SK-N-SH (cell line): ENCODE results near the gene SLC25A38. TPM values are rescaled to one million over a fixed set of nuclear protein-coding genes. Genes with fewer than 3 reads are reported as not detected.

Experiments
- CTCF ChIA-PET: fragments of 300-600, 350-600 bp; formaldehyde crosslinking; extraction: SDS; loops from one replicate; lab custom pipeline; 2021; lab: Yijun Ruan, JAX
- POLR2A ChIA-PET: fragments of 350-600 bp; sonication (Branson Sonifier 250); formaldehyde crosslinking; extraction: SDS; loops from one replicate; lab custom pipeline; 2020; ENCODE audit warnings: antibody characterized with exemption, inconsistent platforms; lab: Yijun Ruan, JAX
- DNase-seq: peaks from one replicate; pipeline ENCODE4 v3.0.0; 2012
- H2AFZ ChIP-seq: fragments of 200-600 bp; sonication (generic); 2 replicates; pipeline ENCODE4 v1.8.1; 2016; ENCODE audit warnings: antibody characterized with exemption, mild to moderate bottlenecking, low read depth
- H3F3A ChIP-seq: fragments of 200-600 bp; sonication (generic); replicated peaks from 2 replicates; pipeline ENCODE3; 2016; ENCODE audit warnings: antibody characterized with exemption, mild to moderate bottlenecking; ENCODE audit not compliant: insufficient read depth
- H3K27ac ChIP-seq, 2 experiments: fragments of 200-500 bp in 1 of 2; fragments of 200-600 bp in 1 of 2; sonication (Bioruptor generic) in 1 of 2; sonication (generic), shearing (Covaris generic) in 1 of 2; 2 replicates each; pipeline versions ENCODE4 v1.5.1 to v1.6.1; 2014 to 2016; ENCODE audit warnings: low read depth in 2 of 2, inconsistent platforms in 1 of 2, low read length in 1 of 2, mild to moderate bottlenecking in 1 of 2, mixed read lengths in 1 of 2
- H3K27me3 ChIP-seq: fragments of 200-600 bp; sonication (generic), shearing (Covaris generic); 2 replicates; pipeline ENCODE4 v1.6.1; 2016; ENCODE audit warnings: mixed run types; ENCODE audit not compliant: insufficient read depth
- H3K36me3 ChIP-seq, 2 experiments: fragments of 200-500 bp in 1 of 2; fragments of 200-600 bp in 1 of 2; sonication (Bioruptor generic) in 1 of 2; sonication (generic) in 1 of 2; replicated peaks in 1 of 2; 2 replicates each; pipeline versions ENCODE3 to v1.5.1; 2014 to 2016; ENCODE audit warnings: low read length in 1 of 2, mild to moderate bottlenecking in 1 of 2; ENCODE audit not compliant: insufficient read depth in 2 of 2, control insufficient read depth in 1 of 2
- H3K4me1 ChIP-seq, 2 experiments: fragments of 200-500 bp in 1 of 2; fragments of 200-600 bp in 1 of 2; sonication (Bioruptor generic) in 1 of 2; sonication (generic), shearing (Covaris generic) in 1 of 2; 2 replicates each; pipeline versions ENCODE4 v1.5.1 to v1.6.1; 2014 to 2016; ENCODE audit warnings: low read depth in 1 of 2, low read length in 1 of 2, mixed run types in 1 of 2; ENCODE audit not compliant: insufficient read depth in 2 of 2, control insufficient read depth in 1 of 2
- H3K4me2 ChIP-seq: fragments of 200-600 bp; sonication (generic), shearing (Covaris generic); 2 replicates; pipeline ENCODE4 v1.6.1; 2017; ENCODE audit warnings: mixed run types
- H3K4me3 ChIP-seq, 2 experiments: fragments of 200-500 bp in 1 of 2; fragments of 200-600 bp in 1 of 2; sonication (Bioruptor generic) in 1 of 2; sonication (generic), shearing (Covaris generic) in 1 of 2; 2 replicates each; pipeline versions ENCODE4 v1.5.1 to v1.8.1; 2014 to 2016; ENCODE audit warnings: low read depth in 2 of 2, inconsistent platforms in 1 of 2, low read length in 1 of 2, mild to moderate bottlenecking in 1 of 2, mixed read lengths in 1 of 2, moderate library complexity in 1 of 2
- H3K79me2 ChIP-seq: fragments of 200-600 bp; sonication (generic); 2 replicates; pipeline ENCODE4 v1.8.1; 2017; ENCODE audit warnings: mild to moderate bottlenecking; ENCODE audit not compliant: insufficient read depth
- H3K9ac ChIP-seq: fragments of 200-600 bp; sonication (generic); 2 replicates; pipeline ENCODE4 v1.6.1; 2017; ENCODE audit warnings: mixed run types
- H3K9me2 ChIP-seq: fragments of 200-600 bp; sonication (generic); 2 replicates; pipeline ENCODE4 v1.6.1; 2017; ENCODE audit warnings: mixed run types
- H3K9me3 ChIP-seq: fragments of 200-600 bp; sonication (generic); 2 replicates; pipeline ENCODE4 v1.6.1; 2017; ENCODE audit warnings: mixed run types, mild to moderate bottlenecking, moderate library complexity
- H4K20me1 ChIP-seq: fragments of 200-600 bp; sonication (generic); 2 replicates; pipeline ENCODE4 v1.6.1; 2017; ENCODE audit warnings: mild to moderate bottlenecking, mixed run types; ENCODE audit not compliant: insufficient read depth
- CHD2 ChIP-seq: fragments of 150-350 bp; IDR thresholded peaks from 2 replicates; pipeline ENCODE4 v1.6.1; 2018; ENCODE audit warnings: low read length; ENCODE audit not compliant: partially characterized antibody
- FOXJ3 ChIP-seq: sonication (generic); formaldehyde crosslinking; IDR thresholded peaks from 2 replicates; pipeline ENCODE4 v1.5.1; 2020; ENCODE audit warnings: mild to moderate bottlenecking, missing genetic modification reagents
- GATA2 ChIP-seq: sonication (generic); formaldehyde crosslinking; IDR thresholded peaks from 2 replicates; pipeline ENCODE4 v1.5.0; 2020; ENCODE audit warnings: mild to moderate bottlenecking, missing genetic modification reagents
- MXI1 ChIP-seq: IDR thresholded peaks from 2 replicates; pipeline ENCODE4 v1.6.1; 2012; ENCODE audit warnings: mild to moderate bottlenecking, low read depth, low read length, improper control_type of control experiment
- NFIC ChIP-seq: IDR thresholded peaks from 2 replicates; pipeline ENCODE4 v1.4.0; 2012; ENCODE audit warnings: borderline replicate concordance
- RAD21 ChIP-seq: IDR thresholded peaks from 2 replicates; pipeline ENCODE4 v1.6.1; 2012; ENCODE audit warnings: mild to moderate bottlenecking, low read length
- SIN3A ChIP-seq: IDR thresholded peaks from 2 replicates; pipeline ENCODE4 v1.6.1; 2012; ENCODE audit warnings: low read depth, mild to moderate bottlenecking, low read length, moderate library complexity, borderline replicate concordance
- TCF12 ChIP-seq: IDR thresholded peaks from 2 replicates; pipeline ENCODE4 v1.4.0; 2012
- TEAD4 ChIP-seq: IDR thresholded peaks from 2 replicates; pipeline ENCODE4 v1.4.0; 2012; ENCODE audit warnings: mild to moderate bottlenecking, borderline replicate concordance; ENCODE audit not compliant: insufficient read depth
- WGBS: methylation state at CpG from one replicate; pipeline ENCODE4 v1.1.6; 2017; ENCODE audit warnings: low lambda C conversion rate; 5-methylcytosine and 5-hydroxymethylcytosine counted together
- polyA plus RNA-seq, 3 experiments: library from polyadenylated mRNA; depleted of rRNA; stranded (reverse); fragments of >200 nt; gene quantifications; 2 replicates each; pipeline ENCODE4 v1.2.3, GENCODE V29; 2012
- TF ChIP-seq, protein P1 (sequence below): IDR thresholded peaks from 2 replicates; pipeline ENCODE4 v1.6.1; 2012; ENCODE audit warnings: mild to moderate bottlenecking, low read depth, low read length, moderate library complexity
- TF ChIP-seq, protein P2 (sequence below): fragments of 200-600 bp; sonication (generic); IDR thresholded peaks from 2 replicates; pipeline ENCODE4 v1.6.1; 2017; ENCODE audit warnings: antibody characterized with exemption, mild to moderate bottlenecking, moderate library complexity
- TF ChIP-seq, protein P3 (sequence below): fragments of 150-350 bp; IDR thresholded peaks from 2 replicates; pipeline ENCODE4 v1.6.1; 2017; ENCODE audit warnings: antibody characterized with exemption, low read length, low read depth, borderline replicate concordance

SLC25A38 gene
- polyA plus RNA-seq, 1 of the 3 experiments (the other 2 are of a cell fraction) = 34.9 TPM

DNA sequence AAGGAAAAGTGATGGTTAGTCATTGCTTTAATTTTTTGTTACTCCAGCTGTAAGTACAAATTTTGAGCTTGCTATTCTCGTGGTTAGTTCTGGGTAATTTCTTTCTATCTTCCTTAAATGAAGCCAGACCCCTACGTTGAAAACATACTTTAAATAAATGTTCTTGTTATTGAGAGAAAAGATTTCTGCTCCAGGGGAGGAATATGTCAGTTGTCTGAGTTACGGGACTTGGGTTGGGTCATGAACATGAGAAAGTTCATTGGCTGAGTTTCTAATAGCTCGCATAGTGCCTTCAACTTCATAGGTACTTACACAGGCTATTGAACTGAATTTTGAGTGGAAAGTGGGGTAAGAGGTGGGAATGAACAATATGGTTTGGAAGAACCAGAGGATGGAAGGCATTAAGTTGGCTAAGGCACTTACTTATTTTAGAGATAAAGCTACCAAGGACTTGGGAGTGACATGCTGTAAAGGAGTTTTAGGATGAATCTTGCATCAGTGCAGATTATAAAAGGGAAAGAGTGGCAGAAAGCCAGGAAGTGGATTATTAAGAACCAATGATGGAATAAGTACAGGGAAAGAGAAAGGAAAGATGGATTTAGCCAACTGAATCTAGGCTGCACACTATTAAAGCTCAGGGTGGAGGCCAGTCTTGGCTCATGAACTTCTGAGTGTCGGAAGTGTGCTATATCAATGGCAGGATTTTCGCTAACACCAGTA lies 24.8 kb downstream of the SLC25A38 start:
- Histone ChIP-seq H3K9me3 (no peaks in the 10 kb centered on the region), H3K4me3 (peak overlapping the region; percentile 73 to 88), H3K27ac (peak overlapping the region in 1 of 2 experiments; percentile 35; a peak in 2 of 4 replicates), H4K20me1 (peaks cover 51% of the 10 kb centered on the region), H3K9ac (peak overlapping the region; percentile 89), H3K36me3 (peaks cover 50 to 55% of the 10 kb centered on the region in 2 experiments), H3K27me3 (no peaks in the 10 kb centered on the region), H3F3A (peaks cover 62% of the 10 kb centered on the region), H3K79me2 (peaks cover 50% of the 10 kb centered on the region), H2AFZ (no peak overlapping the region), H3K4me2 (peak overlapping the region; percentile 76), H3K4me1 (peaks cover 9 to 25% of the 10 kb centered on the region in 2 experiments), H3K9me2 (no peaks in the 10 kb centered on the region)
- TF ChIP-seq TCF12 (no peak), TEAD4 (no peak), RAD21 (no peak), MXI1 (no peak), NFIC (no peak), GATA2 (CRISPR knock-in tag) (no peak), FOXJ3 (CRISPR knock-in tag) (no peak), CHD2 (no peak), SIN3A (no peak)
- TF ChIP-seq, protein P1, sequence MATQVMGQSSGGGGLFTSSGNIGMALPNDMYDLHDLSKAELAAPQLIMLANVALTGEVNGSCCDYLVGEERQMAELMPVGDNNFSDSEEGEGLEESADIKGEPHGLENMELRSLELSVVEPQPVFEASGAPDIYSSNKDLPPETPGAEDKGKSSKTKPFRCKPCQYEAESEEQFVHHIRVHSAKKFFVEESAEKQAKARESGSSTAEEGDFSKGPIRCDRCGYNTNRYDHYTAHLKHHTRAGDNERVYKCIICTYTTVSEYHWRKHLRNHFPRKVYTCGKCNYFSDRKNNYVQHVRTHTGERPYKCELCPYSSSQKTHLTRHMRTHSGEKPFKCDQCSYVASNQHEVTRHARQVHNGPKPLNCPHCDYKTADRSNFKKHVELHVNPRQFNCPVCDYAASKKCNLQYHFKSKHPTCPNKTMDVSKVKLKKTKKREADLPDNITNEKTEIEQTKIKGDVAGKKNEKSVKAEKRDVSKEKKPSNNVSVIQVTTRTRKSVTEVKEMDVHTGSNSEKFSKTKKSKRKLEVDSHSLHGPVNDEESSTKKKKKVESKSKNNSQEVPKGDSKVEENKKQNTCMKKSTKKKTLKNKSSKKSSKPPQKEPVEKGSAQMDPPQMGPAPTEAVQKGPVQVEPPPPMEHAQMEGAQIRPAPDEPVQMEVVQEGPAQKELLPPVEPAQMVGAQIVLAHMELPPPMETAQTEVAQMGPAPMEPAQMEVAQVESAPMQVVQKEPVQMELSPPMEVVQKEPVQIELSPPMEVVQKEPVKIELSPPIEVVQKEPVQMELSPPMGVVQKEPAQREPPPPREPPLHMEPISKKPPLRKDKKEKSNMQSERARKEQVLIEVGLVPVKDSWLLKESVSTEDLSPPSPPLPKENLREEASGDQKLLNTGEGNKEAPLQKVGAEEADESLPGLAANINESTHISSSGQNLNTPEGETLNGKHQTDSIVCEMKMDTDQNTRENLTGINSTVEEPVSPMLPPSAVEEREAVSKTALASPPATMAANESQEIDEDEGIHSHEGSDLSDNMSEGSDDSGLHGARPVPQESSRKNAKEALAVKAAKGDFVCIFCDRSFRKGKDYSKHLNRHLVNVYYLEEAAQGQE = no peak
- TF ChIP-seq, protein P2, sequence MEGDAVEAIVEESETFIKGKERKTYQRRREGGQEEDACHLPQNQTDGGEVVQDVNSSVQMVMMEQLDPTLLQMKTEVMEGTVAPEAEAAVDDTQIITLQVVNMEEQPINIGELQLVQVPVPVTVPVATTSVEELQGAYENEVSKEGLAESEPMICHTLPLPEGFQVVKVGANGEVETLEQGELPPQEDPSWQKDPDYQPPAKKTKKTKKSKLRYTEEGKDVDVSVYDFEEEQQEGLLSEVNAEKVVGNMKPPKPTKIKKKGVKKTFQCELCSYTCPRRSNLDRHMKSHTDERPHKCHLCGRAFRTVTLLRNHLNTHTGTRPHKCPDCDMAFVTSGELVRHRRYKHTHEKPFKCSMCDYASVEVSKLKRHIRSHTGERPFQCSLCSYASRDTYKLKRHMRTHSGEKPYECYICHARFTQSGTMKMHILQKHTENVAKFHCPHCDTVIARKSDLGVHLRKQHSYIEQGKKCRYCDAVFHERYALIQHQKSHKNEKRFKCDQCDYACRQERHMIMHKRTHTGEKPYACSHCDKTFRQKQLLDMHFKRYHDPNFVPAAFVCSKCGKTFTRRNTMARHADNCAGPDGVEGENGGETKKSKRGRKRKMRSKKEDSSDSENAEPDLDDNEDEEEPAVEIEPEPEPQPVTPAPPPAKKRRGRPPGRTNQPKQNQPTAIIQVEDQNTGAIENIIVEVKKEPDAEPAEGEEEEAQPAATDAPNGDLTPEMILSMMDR = no peak
- TF ChIP-seq, protein P3, sequence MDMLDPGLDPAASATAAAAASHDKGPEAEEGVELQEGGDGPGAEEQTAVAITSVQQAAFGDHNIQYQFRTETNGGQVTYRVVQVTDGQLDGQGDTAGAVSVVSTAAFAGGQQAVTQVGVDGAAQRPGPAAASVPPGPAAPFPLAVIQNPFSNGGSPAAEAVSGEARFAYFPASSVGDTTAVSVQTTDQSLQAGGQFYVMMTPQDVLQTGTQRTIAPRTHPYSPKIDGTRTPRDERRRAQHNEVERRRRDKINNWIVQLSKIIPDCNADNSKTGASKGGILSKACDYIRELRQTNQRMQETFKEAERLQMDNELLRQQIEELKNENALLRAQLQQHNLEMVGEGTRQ = no peak
- ChIA-PET CTCF (interaction anchor here (1.0 to 2.2 kb wide), 4 partner anchors 23 to 91 kb away, joined by 3 to 7 read pairs (median 5); no protein-coding TSS in a partner anchor), POLR2A (interaction anchor here (1.0 to 2.5 kb wide), 3 partner anchors 9 to 26 kb away, joined by 4 to 11 read pairs (median 5); no protein-coding TSS in a partner anchor)
- 48% methylated on average over 6 of the region's 6 CpGs for WGBS
- DNase-seq = no peak
